ENCODE measurements around the gene ANK2. TPM values are rescaled to one million over a fixed set of nuclear protein-coding genes. Genes with fewer than 3 reads are reported as not detected.

ANK2 gene
- total RNA-seq, 2 experiments from 2014 or later, result 0.36 TPM; not detected in 1

DNA sequence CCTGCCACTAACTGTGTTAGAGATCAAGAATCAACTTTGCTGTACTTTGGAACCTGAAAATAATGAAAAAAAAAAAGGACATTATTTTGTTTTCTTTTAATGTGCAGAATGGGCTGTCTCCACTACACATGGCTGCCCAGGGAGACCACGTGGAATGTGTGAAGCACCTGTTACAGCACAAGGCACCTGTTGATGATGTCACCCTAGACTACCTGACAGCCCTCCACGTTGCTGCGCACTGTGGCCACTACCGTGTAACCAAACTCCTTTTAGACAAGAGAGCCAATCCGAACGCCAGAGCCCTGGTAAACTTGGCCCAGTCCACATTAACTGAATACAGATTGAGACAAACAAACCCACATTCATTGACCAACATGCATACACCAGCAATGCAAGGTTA, 206.2 kb downstream of the ANK2 start:
- H3K27ac ChIP-seq (ENCODE audit: low read depth in 1 of 2, low read length in 2 of 2), result no peak overlapping the region
- no peaks in the 10 kb centered on the region for H3K36me3 ChIP-seq (ENCODE audit: insufficient read depth, low read length)
- no peak overlapping the region for H3K4me3 Mint-ChIP-seq
- H3K27me3 Mint-ChIP-seq, result peaks cover 10% of the 10 kb centered on the region
- H3K9me3 Mint-ChIP-seq, result no peaks in the 10 kb centered on the region
- intact Hi-C loops (cut with DNase I, micrococcal nuclease), result no loop called here
- no peak overlapping the region for H3K27ac Mint-ChIP-seq
- CTCF ChIA-PET, result no interaction called here
- H3K36me3 Mint-ChIP-seq (ENCODE audit: low read depth), result no peaks in the 10 kb centered on the region
- peaks cover 0 to 3% of the 10 kb centered on the region in 2 experiments for H3K27me3 ChIP-seq (ENCODE audit: control insufficient read depth in 1 of 2, insufficient read depth in 2 of 2, low read length in 2 of 2)
- no peak overlapping the region for H3K4me3 ChIP-seq (ENCODE audit: low read length)
- no peaks in the 10 kb centered on the region for H3K9me3 ChIP-seq (ENCODE audit: control insufficient read depth in 1 of 2, insufficient read depth in 1 of 2, low read length in 2 of 2)
- POLR2A ChIA-PET, result no interaction called here
- no peaks in the 10 kb centered on the region for H3K4me1 ChIP-seq (ENCODE audit: insufficient read depth, low read length)
- ATAC-seq (ENCODE audit: poor library complexity) (no peak), DNase-seq (no peak)
- no peaks in the 10 kb centered on the region for H3K4me1 Mint-ChIP-seq (ENCODE audit: low read depth)
- TF ChIP-seq, protein P1, sequence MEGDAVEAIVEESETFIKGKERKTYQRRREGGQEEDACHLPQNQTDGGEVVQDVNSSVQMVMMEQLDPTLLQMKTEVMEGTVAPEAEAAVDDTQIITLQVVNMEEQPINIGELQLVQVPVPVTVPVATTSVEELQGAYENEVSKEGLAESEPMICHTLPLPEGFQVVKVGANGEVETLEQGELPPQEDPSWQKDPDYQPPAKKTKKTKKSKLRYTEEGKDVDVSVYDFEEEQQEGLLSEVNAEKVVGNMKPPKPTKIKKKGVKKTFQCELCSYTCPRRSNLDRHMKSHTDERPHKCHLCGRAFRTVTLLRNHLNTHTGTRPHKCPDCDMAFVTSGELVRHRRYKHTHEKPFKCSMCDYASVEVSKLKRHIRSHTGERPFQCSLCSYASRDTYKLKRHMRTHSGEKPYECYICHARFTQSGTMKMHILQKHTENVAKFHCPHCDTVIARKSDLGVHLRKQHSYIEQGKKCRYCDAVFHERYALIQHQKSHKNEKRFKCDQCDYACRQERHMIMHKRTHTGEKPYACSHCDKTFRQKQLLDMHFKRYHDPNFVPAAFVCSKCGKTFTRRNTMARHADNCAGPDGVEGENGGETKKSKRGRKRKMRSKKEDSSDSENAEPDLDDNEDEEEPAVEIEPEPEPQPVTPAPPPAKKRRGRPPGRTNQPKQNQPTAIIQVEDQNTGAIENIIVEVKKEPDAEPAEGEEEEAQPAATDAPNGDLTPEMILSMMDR (IDR thresholded peaks at IDR 0.05), result no peak

DNA sequence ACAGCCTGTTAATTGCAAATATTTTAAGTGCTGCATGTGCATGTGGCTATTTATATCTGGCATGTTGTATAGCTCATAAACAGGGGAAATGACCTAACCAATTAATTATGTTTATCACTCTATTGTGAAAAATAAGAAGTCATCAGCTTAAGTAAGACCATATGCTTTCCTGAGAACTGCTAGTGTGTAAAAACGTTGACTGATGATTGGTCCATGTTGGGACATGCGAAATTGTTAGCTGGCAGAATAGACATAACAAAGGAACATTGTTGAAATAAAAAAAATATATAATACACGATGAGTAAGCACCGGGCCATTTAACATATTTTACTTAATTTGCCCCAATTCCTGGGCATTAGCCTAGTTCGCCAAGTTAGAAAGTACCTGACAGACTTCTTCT, 207.5 kb downstream of the ANK2 start:
- H3K27ac Mint-ChIP-seq, result no peak overlapping the region
- Histone ChIP-seq H3K4me1 (ENCODE audit: insufficient read depth, low read length) (no peaks in the 10 kb centered on the region), H3K27me3 (ENCODE audit: control insufficient read depth in 1 of 2, insufficient read depth in 2 of 2, low read length in 2 of 2) (peaks cover 0 to 3% of the 10 kb centered on the region in 2 experiments), H3K9me3 (ENCODE audit: control insufficient read depth in 1 of 2, insufficient read depth in 1 of 2, low read length in 2 of 2) (no peaks in the 10 kb centered on the region), H3K36me3 (ENCODE audit: insufficient read depth, low read length) (no peaks in the 10 kb centered on the region), H3K27ac (ENCODE audit: low read depth in 1 of 2, low read length in 2 of 2) (no peak overlapping the region), H3K4me3 (ENCODE audit: low read length) (no peak overlapping the region)
- TF ChIP-seq, protein P1 (IDR thresholded peaks at IDR 0.05), result no peak
- H3K4me1 Mint-ChIP-seq (ENCODE audit: low read depth), result no peaks in the 10 kb centered on the region
- intact Hi-C loops (cut with DNase I, micrococcal nuclease), result no loop called here
- DNase-seq (no peak), ATAC-seq (ENCODE audit: poor library complexity) (no peak)
- H3K4me3 Mint-ChIP-seq, result no peak overlapping the region
- peaks cover 15% of the 10 kb centered on the region for H3K27me3 Mint-ChIP-seq
- ChIA-PET POLR2A (no interaction called here), CTCF (no interaction called here)
- no peaks in the 10 kb centered on the region for H3K9me3 Mint-ChIP-seq
- no peaks in the 10 kb centered on the region for H3K36me3 Mint-ChIP-seq (ENCODE audit: low read depth)

- Histone ChIP-seq H3K4me3 (ENCODE audit: low read length) (no peak overlapping the region), H3K9me3 (ENCODE audit: control insufficient read depth in 1 of 2, insufficient read depth in 1 of 2, low read length in 2 of 2) (no peaks in the 10 kb centered on the region), H3K4me1 (ENCODE audit: insufficient read depth, low read length) (no peaks in the 10 kb centered on the region), H3K27me3 (ENCODE audit: control insufficient read depth in 1 of 2, insufficient read depth in 2 of 2, low read length in 2 of 2) (no peaks in the 10 kb centered on the region), H3K27ac (ENCODE audit: low read depth in 1 of 2, low read length in 2 of 2) (no peak overlapping the region), H3K36me3 (ENCODE audit: insufficient read depth, low read length) (no peaks in the 10 kb centered on the region)
- no peaks in the 10 kb centered on the region for H3K4me1 Mint-ChIP-seq (ENCODE audit: low read depth)
- CTCF ChIA-PET, result no interaction called here
- TF ChIP-seq, protein P1 (IDR thresholded peaks at IDR 0.05), result no peak
- ATAC-seq (ENCODE audit: poor library complexity), result no peak
- H3K27ac Mint-ChIP-seq, result no peak overlapping the region
- intact Hi-C loops (cut with DNase I, micrococcal nuclease), result no loop called here
- POLR2A ChIA-PET, result no interaction called here
- H3K27me3 Mint-ChIP-seq, result peaks cover 8% of the 10 kb centered on the region
- DNase-seq, result no peak
- H3K4me3 Mint-ChIP-seq, result no peak overlapping the region
- H3K36me3 Mint-ChIP-seq (ENCODE audit: low read depth), result no peaks in the 10 kb centered on the region
- H3K9me3 Mint-ChIP-seq, result no peaks in the 10 kb centered on the region
Observed at GRCh38 chr4:113260688-113261087, 211.2 kb downstream of the ANK2 start.

Measured in CD4-positive, alpha-beta T cell (primary cell).